H1 (cell line): ENCODE results near the gene ZBTB40. TPM values are rescaled to one million over a fixed set of nuclear protein-coding genes. Genes with fewer than 3 reads are reported as not detected.

ENCODE experiments used
- CTCF ChIA-PET: fragments of 300-600 bp; sonication (Branson Sonifier 250); formaldehyde crosslinking; loops from one replicate; lab custom pipeline; 2021; ENCODE audit not compliant: partially characterized antibody; lab: Charles Lee
- POLR2A ChIA-PET: fragments of 300-600 bp; sonication (Branson Sonifier 250); formaldehyde crosslinking; loops from one replicate; lab custom pipeline; 2021; ENCODE audit warnings: inconsistent platforms; ENCODE audit not compliant: partially characterized antibody; lab: Charles Lee
- DNase-seq, 2 experiments: peaks; one replicate each; pipeline versions ENCODE4 v3.0.0 to v3.0.0-alpha.2; 2010 to 2022; ENCODE audit warnings: low spot score in 2 of 2, low read depth in 1 of 2, mixed read lengths in 1 of 2
- FAIRE-seq: peaks from 2 replicates; lab custom pipeline; 2011; peaks lifted over from hg19 to GRCh38; lab: Jason Lieb, UNC
- H2AFZ ChIP-seq: 2 replicates; pipeline ENCODE4 v1.8.1; 2012; ENCODE audit warnings: low read length, inconsistent platforms
- H2AK5ac ChIP-seq: 2 replicates; pipeline ENCODE4 v1.6.1; 2013; ENCODE audit warnings: low read depth, low read length
- H2BK120ac ChIP-seq: replicated peaks from 2 replicates; pipeline ENCODE3; 2013; ENCODE audit warnings: low read depth, low read length, inconsistent platforms
- H2BK12ac ChIP-seq: 2 replicates; pipeline ENCODE4 v1.6.1; 2013; ENCODE audit warnings: low read depth, low read length
- H2BK15ac ChIP-seq: 2 replicates; pipeline ENCODE4 v1.6.1; 2013; ENCODE audit warnings: low read length
- H2BK20ac ChIP-seq: 2 replicates; pipeline ENCODE4 v1.6.1; 2013; ENCODE audit warnings: low read length
- H2BK5ac ChIP-seq: 2 replicates; pipeline ENCODE4 v1.6.1; 2013; ENCODE audit warnings: low read depth, low read length
- H3K14ac ChIP-seq: 2 replicates; pipeline ENCODE4 v1.6.1; 2013; ENCODE audit warnings: inconsistent platforms; ENCODE audit not compliant: insufficient read length
- H3K18ac ChIP-seq: 2 replicates; pipeline ENCODE4 v1.6.1; 2013; ENCODE audit warnings: low read length; ENCODE audit errors: extremely low read depth
- H3K23ac ChIP-seq: 2 replicates; pipeline ENCODE4 v1.6.1; 2013; ENCODE audit warnings: inconsistent platforms; ENCODE audit not compliant: insufficient read length
- H3K23me2 ChIP-seq: 2 replicates; pipeline ENCODE4 v1.6.1; 2013; ENCODE audit warnings: low read depth, low read length
- H3K27ac ChIP-seq: 2 replicates; pipeline ENCODE4 v1.6.1; 2011; ENCODE audit warnings: low read depth, low read length, inconsistent platforms
- H3K27me3 ChIP-seq, 4 experiments: replicated peaks in 1 of 4; 1 replicate in 1 of 4; 2 replicates in 3 of 4; pipeline versions ENCODE4 v1.6.1 to v1.8.1; 2011 to 2013; ENCODE audit warnings: low read length in 3 of 4, mild to moderate bottlenecking in 3 of 4, inconsistent platforms in 2 of 4, mixed read lengths in 2 of 4, moderate library complexity in 1 of 4; ENCODE audit not compliant: control insufficient read depth in 3 of 4, insufficient read depth in 3 of 4; ENCODE audit errors: extremely low read depth in 1 of 4
- H3K36me3 ChIP-seq, 4 experiments: 2 replicates each; pipeline versions ENCODE4 v1.6.1 to v1.8.1; 2011 to 2013; ENCODE audit warnings: mild to moderate bottlenecking in 4 of 4, low read length in 3 of 4, moderate library complexity in 2 of 4, control low read depth in 1 of 4, inconsistent platforms in 1 of 4; ENCODE audit not compliant: insufficient read depth in 4 of 4, control insufficient read depth in 2 of 4
- H3K4ac ChIP-seq: replicated peaks from 2 replicates; pipeline ENCODE3; 2013; ENCODE audit warnings: low read length, low read depth, mixed read lengths, inconsistent platforms; ENCODE audit not compliant: insufficient read length
- H3K4me1 ChIP-seq, 4 experiments: replicated peaks in 1 of 4; 1 replicate in 1 of 4; 2 replicates in 3 of 4; pipeline versions ENCODE4 v1.6.1 to v1.8.1; 2011 to 2013; ENCODE audit warnings: low read length in 3 of 4, inconsistent platforms in 2 of 4, mixed read lengths in 1 of 4; ENCODE audit not compliant: insufficient read depth in 4 of 4, control insufficient read depth in 3 of 4
- H3K4me2 ChIP-seq, 2 experiments: 2 replicates each; pipeline versions ENCODE4 v1.6.1 to v1.8.1; 2011 to 2013; ENCODE audit warnings: low read depth in 2 of 2, low read length in 2 of 2, control low read depth in 1 of 2, inconsistent platforms in 1 of 2, mild to moderate bottlenecking in 1 of 2; ENCODE audit not compliant: insufficient read depth in 1 of 2
- H3K4me3 ChIP-seq, 4 experiments: fragments of 200-600, 300-600 bp in 1 of 4; sonication (generic), shearing (Covaris generic), sonication (Bioruptor Twin) in 1 of 4; 2 replicates each; pipeline versions ENCODE4 v1.5.1 to v1.8.1; 2011 to 2016; ENCODE audit warnings: low read length in 4 of 4, low read depth in 3 of 4, control low read depth in 2 of 4, inconsistent platforms in 2 of 4, mild to moderate bottlenecking in 2 of 4, mixed read lengths in 1 of 4, moderate library complexity in 1 of 4; ENCODE audit not compliant: insufficient read depth in 2 of 4; ENCODE audit errors: extremely low read depth in 1 of 4
- H3K56ac ChIP-seq: replicated peaks from 2 replicates; pipeline ENCODE3; 2013; ENCODE audit warnings: low read depth, mild to moderate bottlenecking, mixed read lengths, low read length, inconsistent platforms; ENCODE audit not compliant: insufficient read length
- H3K79me1 ChIP-seq: 2 replicates; pipeline ENCODE4 v1.6.1; 2013; ENCODE audit warnings: low read depth, low read length, control low read depth
- H3K79me2 ChIP-seq, 2 experiments: 2 replicates each; pipeline versions ENCODE4 v1.6.1 to v1.8.1; 2012 to 2013; ENCODE audit warnings: low read length in 2 of 2, mild to moderate bottlenecking in 2 of 2, inconsistent platforms in 1 of 2; ENCODE audit not compliant: insufficient read depth in 2 of 2, control insufficient read depth in 1 of 2
- H3K9ac ChIP-seq, 4 experiments: replicated peaks in 1 of 4; 1 replicate in 1 of 4; 2 replicates in 3 of 4; pipeline versions ENCODE4 v1.6.1 to v1.8.1; 2011 to 2013; ENCODE audit warnings: low read depth in 3 of 4, low read length in 3 of 4, control low read depth in 2 of 4, mild to moderate bottlenecking in 2 of 4, moderate library complexity in 2 of 4, inconsistent platforms in 1 of 4; ENCODE audit errors: extremely low read depth in 1 of 4
- H3K9me3 ChIP-seq, 2 experiments: 2 replicates each; pipeline versions ENCODE4 v1.6.1 to v1.8.1; 2012 to 2013; ENCODE audit warnings: mild to moderate bottlenecking in 2 of 2, moderate library complexity in 2 of 2, control low read depth in 1 of 2, inconsistent platforms in 1 of 2, low read depth in 1 of 2, low read length in 1 of 2, mixed read lengths in 1 of 2; ENCODE audit not compliant: insufficient read depth in 2 of 2
- H4K20me1 ChIP-seq, 2 experiments: replicated peaks in 1 of 2; 2 replicates each; pipeline versions ENCODE3 to v1.8.1; 2011 to 2013; ENCODE audit warnings: inconsistent platforms in 2 of 2, low read length in 2 of 2, mild to moderate bottlenecking in 1 of 2; ENCODE audit not compliant: insufficient read depth in 2 of 2, control insufficient read depth in 1 of 2
- H4K5ac ChIP-seq: 2 replicates; pipeline ENCODE4 v1.6.1; 2013; ENCODE audit warnings: low read length, low read depth, mixed read lengths, inconsistent platforms; ENCODE audit not compliant: insufficient read length
- H4K8ac ChIP-seq: 2 replicates; pipeline ENCODE4 v1.8.0; 2013; ENCODE audit warnings: mild to moderate bottlenecking, moderate library complexity, low read length, inconsistent platforms; ENCODE audit not compliant: insufficient read depth; ENCODE audit errors: extremely low read depth
- H4K91ac ChIP-seq: replicated peaks from 2 replicates; pipeline ENCODE3; 2013; ENCODE audit warnings: low read length, mixed read lengths, inconsistent platforms; ENCODE audit not compliant: insufficient read length
- EZH2 ChIP-seq: fragments of 200-600 bp; sonication (generic); IDR thresholded peaks from 2 replicates; pipeline ENCODE4 v1.7.1; 2012; ENCODE audit warnings: low read depth, mild to moderate bottlenecking, moderate library complexity, low read length, inconsistent platforms; ENCODE audit not compliant: severe bottlenecking
- TAF7 ChIP-seq: optimal IDR thresholded peaks from 2 replicates; pipeline ENCODE3; 2011; ENCODE audit warnings: low read depth, mild to moderate bottlenecking, inconsistent platforms, low read length, moderate library complexity, borderline replicate concordance
- ZNF274 ChIP-seq: IDR thresholded peaks from 2 replicates; pipeline ENCODE4 v1.7.0; 2012; ENCODE audit warnings: low read length, borderline replicate concordance; ENCODE audit errors: extremely low read depth
- WGBS, 2 experiments: shearing (Covaris generic) in 1 of 2; methylation state at CpG; one replicate each; pipeline versions ENCODE4 v1.1.6 to v1.1.7; 2013 to 2015; ENCODE audit warnings: low lambda C conversion rate in 2 of 2, mixed read lengths in 2 of 2, inconsistent platforms in 1 of 2, low coverage in 1 of 2, missing lambda C conversion rate in 1 of 2; ENCODE audit not compliant: insufficient replicate concordance in 2 of 2, insufficient coverage in 1 of 2, insufficient read length in 1 of 2; ENCODE audit errors: extremely low coverage in 1 of 2, missing lambda C conversion rate in 1 of 2; 5-methylcytosine and 5-hydroxymethylcytosine counted together
- polyA plus RNA-seq, 7 experiments: library from polyadenylated mRNA; depleted of rRNA in 3 of 7; stranded (reverse) in 5 of 7; unstranded in 2 of 7; fragments of >200 nt in 5 of 7; fragments of 200-250 nt in 2 of 7; gene quantifications; 1 replicate in 5 of 7; 2 replicates in 1 of 7; 4 replicates in 1 of 7; pipeline versions ENCODE4 v1.2.1 to v1.2.3, GENCODE V29; 2011 to 2013; ENCODE audit warnings: missing spikeins in 2 of 7, mixed read lengths in 2 of 7
- total RNA-seq: library from RNA; stranded (reverse); fragmentation: NEBNext Ultra II Directional; extraction: Animal tissue kit (Norgen Biotek cat#: 25700); gene quantifications from 2 replicates; pipeline ENCODE4 v1.2.1, GENCODE V29; 2021

The ZBTB40 gene
- total and polyA plus RNA-seq, 2 of the 8 experiments (the other 6 are each of a cell fraction or from before 2014, with no cell fraction given), result 3.1 to 19.3 TPM

DNA sequence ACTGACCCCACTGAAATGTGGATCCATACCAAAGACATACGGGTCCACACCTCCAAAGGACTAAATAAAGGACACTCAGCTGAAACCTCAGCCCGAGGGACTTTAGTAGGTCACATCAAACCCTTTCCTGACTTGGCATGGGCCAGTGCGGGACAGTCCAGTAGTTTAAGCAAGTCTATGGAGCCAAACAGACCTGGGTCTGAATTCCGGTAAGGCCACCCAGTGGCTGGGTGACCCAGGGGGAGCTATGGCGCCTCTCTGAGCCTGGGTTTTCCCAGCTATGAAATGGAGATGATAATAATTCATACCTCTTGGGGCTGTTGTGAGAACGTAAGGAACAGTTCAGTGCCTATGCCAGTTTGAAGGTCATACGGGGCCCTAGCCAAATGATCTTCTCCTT lies 36.2 kb upstream of the ZBTB40 start:
- POLR2A ChIA-PET, result interaction anchor here (0.8 to 1.6 kb wide), 2 partner anchors 9 to 35 kb away, joined by 3 to 4 read pairs; no protein-coding TSS in a partner anchor
- H3K79me1 ChIP-seq, result no peaks in the 10 kb centered on the region
- no peak overlapping the region for H2AK5ac ChIP-seq
- no peak overlapping the region for H2BK15ac ChIP-seq
- peaks cover 3% of the 10 kb centered on the region; the same call in 1 of the 2 replicates for H3K23me2 ChIP-seq
- H4K8ac ChIP-seq, result no peak overlapping the region
- no peak overlapping the region for H3K18ac ChIP-seq
- TF ChIP-seq EZH2 (no peak), ZNF274 (no peak), TAF7 (no peak)
- TF ChIP-seq, all 59 proteins: peak for 0
- no peak overlapping the region for H4K91ac ChIP-seq
- H3K27me3 ChIP-seq, result no peaks in the 10 kb centered on the region
- no peak overlapping the region for H2BK5ac ChIP-seq
- no peaks in the 10 kb centered on the region for H4K20me1 ChIP-seq
- H3K23ac ChIP-seq, result no peak overlapping the region
- H3K4me3 ChIP-seq, result no peak overlapping the region
- H3K56ac ChIP-seq, result no peak overlapping the region
- FAIRE-seq (no peak), DNase-seq (no peak)
- H2AFZ ChIP-seq, result no peak overlapping the region
- H3K79me2 ChIP-seq, result no peaks in the 10 kb centered on the region
- no peak overlapping the region for H2BK120ac ChIP-seq
- H4K5ac ChIP-seq, result no peak overlapping the region
- CTCF ChIA-PET, result interaction anchor here (0.6 to 10.8 kb wide), 44 partner anchors 12 to 867 kb away, joined by 3 to 149 read pairs (median 5); partner anchors contain the start of gene ZBTB40
- no peak overlapping the region for H3K9ac ChIP-seq
- no peak overlapping the region for H3K27ac ChIP-seq
- H3K4me2 ChIP-seq, result no peak overlapping the region
- WGBS, 2 experiments, result 90% methylated on average over 7 of the region's 7 CpGs; no CpG with 5 or more reads in 1 of the 2 experiments
- no peak overlapping the region for H3K14ac ChIP-seq
- no peak overlapping the region for H3K4ac ChIP-seq
- H2BK20ac ChIP-seq, result no peak overlapping the region
- no peaks in the 10 kb centered on the region for H3K36me3 ChIP-seq
- H3K9me3 ChIP-seq, result peaks cover 0 to 4% of the 10 kb centered on the region in 2 experiments; a peak in 1 of 4 replicates
- peaks cover 3 to 12% (median 5%) of the 10 kb centered on the region in 4 experiments; a peak in 5 of 7 replicates for H3K4me1 ChIP-seq
- H2BK12ac ChIP-seq, result no peak overlapping the region
